ENCODE data around the gene ZNF609. TPM values are rescaled to one million over a fixed set of nuclear protein-coding genes. Genes with fewer than 3 reads are reported as not detected.
A peak's percentile ranks its signal among the peaks of the same experiment; 100 is the strongest.

ZNF609 gene
- total RNA-seq, 4 donors from 2014 or later = 10.3 to 16.5 (median 12.4) TPM

GRCh38 chr15:64634027-64634426, 173.6 kb downstream of the ZNF609 start:
- no peaks in the 10 kb centered on the region for H3K27me3 ChIP-seq
- H3K9me3 ChIP-seq = no peaks in the 10 kb centered on the region
- ATAC-seq (no peak), DNase-seq (no peak)
- TF ChIP-seq POLR2A (IDR thresholded peaks at IDR 0.05) = no peak
- TF ChIP-seq, protein P1, sequence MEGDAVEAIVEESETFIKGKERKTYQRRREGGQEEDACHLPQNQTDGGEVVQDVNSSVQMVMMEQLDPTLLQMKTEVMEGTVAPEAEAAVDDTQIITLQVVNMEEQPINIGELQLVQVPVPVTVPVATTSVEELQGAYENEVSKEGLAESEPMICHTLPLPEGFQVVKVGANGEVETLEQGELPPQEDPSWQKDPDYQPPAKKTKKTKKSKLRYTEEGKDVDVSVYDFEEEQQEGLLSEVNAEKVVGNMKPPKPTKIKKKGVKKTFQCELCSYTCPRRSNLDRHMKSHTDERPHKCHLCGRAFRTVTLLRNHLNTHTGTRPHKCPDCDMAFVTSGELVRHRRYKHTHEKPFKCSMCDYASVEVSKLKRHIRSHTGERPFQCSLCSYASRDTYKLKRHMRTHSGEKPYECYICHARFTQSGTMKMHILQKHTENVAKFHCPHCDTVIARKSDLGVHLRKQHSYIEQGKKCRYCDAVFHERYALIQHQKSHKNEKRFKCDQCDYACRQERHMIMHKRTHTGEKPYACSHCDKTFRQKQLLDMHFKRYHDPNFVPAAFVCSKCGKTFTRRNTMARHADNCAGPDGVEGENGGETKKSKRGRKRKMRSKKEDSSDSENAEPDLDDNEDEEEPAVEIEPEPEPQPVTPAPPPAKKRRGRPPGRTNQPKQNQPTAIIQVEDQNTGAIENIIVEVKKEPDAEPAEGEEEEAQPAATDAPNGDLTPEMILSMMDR (IDR thresholded peaks at IDR 0.05 in 4 of 5, conservative IDR thresholded peaks at IDR 0.05 in 1 of 5) = no peak
- in situ Hi-C loops (cut with MboI; ENCODE audit: low sequenced_read_pairs in 4 of 4) (no loop called here), intact Hi-C loops (cut with DNase I; ENCODE audit: low total_unique reads) (no loop called here)
- no peak overlapping the region for H3K4me3 ChIP-seq
- no peaks in the 10 kb centered on the region for H3K36me3 ChIP-seq
- H3K4me1 ChIP-seq = peaks cover 21 to 23% of the 10 kb centered on the region in 2 donors
- H3K27ac ChIP-seq = no peak overlapping the region

- peaks cover 25 to 27% of the 10 kb centered on the region in 2 donors for H3K4me1 ChIP-seq
- no peaks in the 10 kb centered on the region for H3K36me3 ChIP-seq
- intact Hi-C loops (cut with DNase I; ENCODE audit: low total_unique reads) = no loop called here
- in situ Hi-C loops (cut with MboI; ENCODE audit: low sequenced_read_pairs in 4 of 4) = no loop called here
- no peak overlapping the region for H3K4me3 ChIP-seq
- DNase-seq (no peak), ATAC-seq (peak in 1 of 2 donors; percentile 47)
- H3K9me3 ChIP-seq = no peaks in the 10 kb centered on the region
- no peak for TF ChIP-seq POLR2A (IDR thresholded peaks at IDR 0.05)
- TF ChIP-seq, protein P1 (IDR thresholded peaks at IDR 0.05 in 4 of 5, conservative IDR thresholded peaks at IDR 0.05 in 1 of 5) = no peak
- no peaks in the 10 kb centered on the region for H3K27me3 ChIP-seq
- peak overlapping the region in 3 of 4 donors; percentile 34 to 69 (median 54) for H3K27ac ChIP-seq
These were observed 174.5 kb downstream of the ZNF609 start for GRCh38 chr15:64634576-64635498.

DNA sequence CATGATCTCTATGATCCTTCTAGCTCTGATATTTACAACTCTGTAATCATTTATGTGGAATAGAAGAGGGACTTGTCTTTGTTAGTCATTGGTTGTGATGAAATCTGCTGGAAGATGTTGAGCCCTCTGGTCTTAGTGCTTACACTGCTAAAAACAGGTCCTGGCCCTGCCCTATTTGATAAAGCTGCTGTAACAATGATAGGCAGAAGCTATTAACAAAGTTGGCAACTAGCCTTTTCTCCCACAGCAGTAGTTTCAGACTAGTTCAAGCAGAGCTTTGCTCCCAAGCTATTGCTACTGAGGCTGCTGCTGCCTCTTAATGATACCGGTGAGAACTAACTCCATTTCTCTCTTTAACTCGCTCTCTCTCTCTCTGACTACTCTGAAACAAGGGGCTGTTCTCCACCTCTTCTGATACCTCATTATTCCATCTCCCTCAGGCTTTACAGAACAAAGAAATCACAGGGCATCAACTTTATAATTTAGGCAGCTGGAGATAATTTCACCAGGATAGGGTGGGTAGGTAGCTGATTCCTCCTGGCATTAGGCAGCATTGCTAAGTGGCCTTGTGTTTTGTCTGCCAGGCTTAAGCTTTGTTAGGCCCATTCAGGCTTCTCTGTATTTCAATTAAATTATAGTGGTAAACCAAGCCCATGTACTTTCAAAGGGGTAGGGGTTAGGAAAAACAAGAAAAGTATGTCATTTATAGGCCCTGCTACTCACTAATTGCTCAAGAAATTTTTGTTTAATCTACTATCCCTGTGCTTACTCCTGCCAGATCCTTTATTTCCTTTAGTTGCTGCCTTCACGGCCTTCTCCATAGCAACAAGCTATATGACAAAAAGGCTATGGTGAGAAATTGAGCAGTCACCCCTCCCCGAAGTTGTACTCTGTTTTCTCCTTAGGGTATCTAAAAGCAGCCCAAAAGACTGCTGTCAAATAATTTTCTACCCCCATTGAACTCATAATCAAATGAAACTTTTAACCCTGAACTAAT, 175.4 kb downstream of the ZNF609 start:
- Histone ChIP-seq H3K4me1 (peaks cover 33 to 37% of the 10 kb centered on the region in 2 donors), H3K4me3 (no peak overlapping the region), H3K27ac (peak overlapping the region in 3 of 4 donors; percentile 34 to 69 (median 54)), H3K36me3 (no peaks in the 10 kb centered on the region), H3K9me3 (no peaks in the 10 kb centered on the region), H3K27me3 (no peaks in the 10 kb centered on the region)
- in situ Hi-C loops (cut with MboI; ENCODE audit: low sequenced_read_pairs in 4 of 4) = no loop called here
- intact Hi-C loops (cut with DNase I; ENCODE audit: low total_unique reads) = no loop called here
- ATAC-seq (peak; percentile 87 to 93), DNase-seq (peak in 1 of 2 donors; percentile 18)
- TF ChIP-seq, protein P1 (IDR thresholded peaks at IDR 0.05 in 4 of 5, conservative IDR thresholded peaks at IDR 0.05 in 1 of 5) = no peak
- no peak for TF ChIP-seq POLR2A (IDR thresholded peaks at IDR 0.05)

DNA sequence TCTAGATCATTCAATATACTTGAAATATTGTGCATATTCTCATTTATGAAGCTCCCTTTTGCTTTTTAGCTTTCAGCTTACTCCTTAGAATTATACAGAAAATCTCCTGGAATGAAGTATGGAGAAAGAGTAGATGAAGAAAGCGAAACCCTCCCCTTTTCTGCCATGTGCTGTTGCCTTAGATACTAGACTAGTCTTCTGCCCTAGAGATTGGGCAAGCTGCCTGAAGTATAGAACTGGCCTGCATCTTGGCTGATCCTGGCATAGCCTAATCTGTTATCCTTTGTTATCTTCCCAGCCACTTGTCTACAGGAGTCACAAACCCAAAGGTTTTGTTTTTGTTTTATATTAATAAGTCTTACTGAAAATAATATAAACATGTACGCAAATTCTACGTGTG, 176.2 kb downstream of the ZNF609 start:
- Histone ChIP-seq H3K27ac (no peak overlapping the region), H3K9me3 (no peaks in the 10 kb centered on the region), H3K27me3 (no peaks in the 10 kb centered on the region), H3K4me3 (no peak overlapping the region), H3K4me1 (peaks cover 33 to 39% of the 10 kb centered on the region in 2 donors), H3K36me3 (no peaks in the 10 kb centered on the region)
- TF ChIP-seq, protein P1 (IDR thresholded peaks at IDR 0.05 in 4 of 5, conservative IDR thresholded peaks at IDR 0.05 in 1 of 5) = no peak
- TF ChIP-seq POLR2A (IDR thresholded peaks at IDR 0.05) = no peak
- ATAC-seq (no peak), DNase-seq (no peak)
- in situ Hi-C loops (cut with MboI; ENCODE audit: low sequenced_read_pairs in 4 of 4) (no loop called here), intact Hi-C loops (cut with DNase I; ENCODE audit: low total_unique reads) (no loop called here)

Measured in gastrocnemius medialis (tissue), 4 donors.